RWPE2 (cell line): ENCODE measurements around the gene CFAP57.

Experiments used
- ATAC-seq: fragments of 200-7000 bp; cut with Tn5 transposase; 3 replicates; pipeline ENCODE4 v1.9.1; 2021; ENCODE audit warnings: low read depth
- DNase-seq: peaks from one replicate; pipeline ENCODE4 v3.0.0-alpha.2; 2020; ENCODE audit warnings: low spot score
- H3K27ac ChIP-seq: fragments of 450-650 bp; 2 replicates; pipeline ENCODE4 v1.5.1; 2017; ENCODE audit warnings: mild to moderate bottlenecking; ENCODE audit not compliant: poor library complexity, severe bottlenecking
- H3K27me3 ChIP-seq: fragments of 250-450 bp; sonication (Bioruptor Pico); 2 replicates; pipeline ENCODE4 v1.5.1; 2021; ENCODE audit warnings: mild to moderate bottlenecking, moderate library complexity; ENCODE audit not compliant: insufficient read depth, poor library complexity, severe bottlenecking
- H3K36me3 ChIP-seq: fragments of 250-450 bp; sonication (Bioruptor Pico); 2 replicates; pipeline ENCODE4 v1.5.1; 2020; ENCODE audit warnings: low read depth, mild to moderate bottlenecking, moderate library complexity
- H3K4me1 ChIP-seq: fragments of 250-450 bp; sonication (Bioruptor Pico); 2 replicates; pipeline ENCODE4 v1.5.1; 2021; ENCODE audit warnings: mild to moderate bottlenecking, moderate library complexity; ENCODE audit not compliant: insufficient read depth, poor library complexity, severe bottlenecking
- H3K4me3 ChIP-seq: fragments of 250-450 bp; sonication (Bioruptor Pico); 2 replicates; pipeline ENCODE4 v1.5.1; 2021; ENCODE audit warnings: mild to moderate bottlenecking, moderate library complexity; ENCODE audit not compliant: severe bottlenecking
- H3K9me3 ChIP-seq: fragments of 250-450 bp; sonication (Bioruptor Pico); 2 replicates; pipeline ENCODE4 v1.5.1; 2021; ENCODE audit warnings: mild to moderate bottlenecking, moderate library complexity; ENCODE audit not compliant: severe bottlenecking
- CTCF ChIP-seq: fragments of 450-650 bp; IDR thresholded peaks from one replicate; pipeline ENCODE4 v1.5.1; 2017; ENCODE audit warnings: mild to moderate bottlenecking, moderate library complexity; ENCODE audit not compliant: poor library complexity, severe bottlenecking

CFAP57 gene

GRCh38 chr1:43171876-43172526, at the start of gene CFAP57, which contains the start of gene EBNA1BP2:
CFAP57 (plus strand) TSS chr1:43172330; CDS start chr1:43172754, 424 bp downstream.
EBNA1BP2 (minus strand) TSS chr1:43172290; CDS start chr1:43172118, 172 bp downstream.
- H3K9me3 ChIP-seq, result no peaks in the 10 kb centered on the region
- DNase-seq (peak; percentile 83), ATAC-seq (peak; percentile 90)
- TF ChIP-seq CTCF, result no peak
- H3K4me1 ChIP-seq, result peaks cover 12% of the 10 kb centered on the region
- H3K27ac ChIP-seq, result peak within 1 kb of the TSS; percentile 14
- H3K4me3 ChIP-seq, result peak within 1 kb of the TSS; percentile 71
- no peaks in the 10 kb centered on the region for H3K27me3 ChIP-seq
- H3K36me3 ChIP-seq, result peaks cover 42% of the 10 kb centered on the region

GRCh38 chr1:43123031-43123430, 49.1 kb upstream of the CFAP57 start:
- DNase-seq, result no peak
- ATAC-seq, result no peak
- Histone ChIP-seq H3K4me1 (peaks cover 14% of the 10 kb centered on the region), H3K27ac (no peak overlapping the region), H3K4me3 (no peak overlapping the region), H3K9me3 (no peaks in the 10 kb centered on the region), H3K27me3 (no peaks in the 10 kb centered on the region), H3K36me3 (no peaks in the 10 kb centered on the region)
- no peak for TF ChIP-seq CTCF

GRCh38 chr1:43128816-43129215, 43.3 kb upstream of the CFAP57 start:
- no peak for DNase-seq
- Histone ChIP-seq H3K27me3 (no peaks in the 10 kb centered on the region), H3K4me3 (no peak overlapping the region), H3K4me1 (no peaks in the 10 kb centered on the region), H3K27ac (no peak overlapping the region), H3K36me3 (no peaks in the 10 kb centered on the region), H3K9me3 (no peaks in the 10 kb centered on the region)
- TF ChIP-seq CTCF, result no peak
- ATAC-seq, result no peak

GRCh38 chr1:43129426-43129825, 42.7 kb upstream of the CFAP57 start:
- H3K4me1 ChIP-seq, result no peaks in the 10 kb centered on the region
- no peak overlapping the region for H3K27ac ChIP-seq
- no peak overlapping the region for H3K4me3 ChIP-seq
- H3K36me3 ChIP-seq, result no peaks in the 10 kb centered on the region
- ATAC-seq (no peak), DNase-seq (no peak)
- no peak for TF ChIP-seq CTCF
- H3K9me3 ChIP-seq, result no peaks in the 10 kb centered on the region
- no peaks in the 10 kb centered on the region for H3K27me3 ChIP-seq

GRCh38 chr1:43134068-43134467, 38.1 kb upstream of the CFAP57 start:
- Histone ChIP-seq H3K36me3 (no peaks in the 10 kb centered on the region), H3K4me3 (no peak overlapping the region), H3K4me1 (peaks cover 12% of the 10 kb centered on the region), H3K27ac (no peak overlapping the region), H3K27me3 (no peaks in the 10 kb centered on the region), H3K9me3 (no peaks in the 10 kb centered on the region)
- no peak for ATAC-seq
- TF ChIP-seq CTCF, result no peak
- no peak for DNase-seq
